M059J (cell line): Measurements from ENCODE around the gene RPS18. TPM values are rescaled to one million over a fixed set of nuclear protein-coding genes. Genes with fewer than 3 reads are reported as not detected.
A peak's percentile ranks its signal among the peaks of the same experiment; 100 is the strongest.

ENCODE experiments used
- DNase-seq: peaks from one replicate; pipeline ENCODE4 v3.0.0-alpha.2; 2012; ENCODE audit warnings: low read depth
- total RNA-seq: library from RNA; depleted of rRNA; stranded (reverse); fragments of >200 nt; shearing (Covaris generic); gene quantifications from 2 replicates; pipeline ENCODE4 v1.2.3, GENCODE V29; 2014

Gene RPS18
- total RNA-seq, 1 experiment from 2014 or later: 2,277 TPM

DNA sequence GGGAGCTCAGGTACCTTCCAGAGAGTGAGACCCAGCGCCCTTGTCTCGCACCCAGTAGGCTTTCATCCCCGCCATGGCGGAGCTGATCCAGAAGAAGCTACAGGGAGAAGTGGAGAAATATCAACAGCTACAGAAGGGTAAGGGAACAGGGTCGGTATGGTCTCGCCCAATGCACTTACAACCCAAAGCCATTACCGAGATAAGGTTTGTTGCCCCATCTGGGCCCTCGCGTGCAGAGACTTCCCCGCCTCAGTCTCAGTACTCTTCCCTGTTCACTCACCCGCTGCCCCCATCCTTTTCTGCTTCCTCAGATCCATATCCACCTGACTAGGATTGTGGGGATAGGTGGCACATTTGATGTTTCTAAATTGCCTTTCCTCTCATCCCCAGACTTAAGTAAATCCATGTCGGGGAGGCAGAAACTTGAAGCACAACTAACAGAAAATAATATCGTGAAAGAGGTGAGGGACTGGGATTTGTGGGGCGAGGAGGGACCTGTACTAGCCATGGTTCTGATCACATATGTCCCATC lies 18.0 kb downstream of the RPS18 start:
- DNase-seq: no peak

- no peak for DNase-seq
These were observed 18.6 kb downstream of the RPS18 start for GRCh38 chr6:33290459-33290858.

DNA sequence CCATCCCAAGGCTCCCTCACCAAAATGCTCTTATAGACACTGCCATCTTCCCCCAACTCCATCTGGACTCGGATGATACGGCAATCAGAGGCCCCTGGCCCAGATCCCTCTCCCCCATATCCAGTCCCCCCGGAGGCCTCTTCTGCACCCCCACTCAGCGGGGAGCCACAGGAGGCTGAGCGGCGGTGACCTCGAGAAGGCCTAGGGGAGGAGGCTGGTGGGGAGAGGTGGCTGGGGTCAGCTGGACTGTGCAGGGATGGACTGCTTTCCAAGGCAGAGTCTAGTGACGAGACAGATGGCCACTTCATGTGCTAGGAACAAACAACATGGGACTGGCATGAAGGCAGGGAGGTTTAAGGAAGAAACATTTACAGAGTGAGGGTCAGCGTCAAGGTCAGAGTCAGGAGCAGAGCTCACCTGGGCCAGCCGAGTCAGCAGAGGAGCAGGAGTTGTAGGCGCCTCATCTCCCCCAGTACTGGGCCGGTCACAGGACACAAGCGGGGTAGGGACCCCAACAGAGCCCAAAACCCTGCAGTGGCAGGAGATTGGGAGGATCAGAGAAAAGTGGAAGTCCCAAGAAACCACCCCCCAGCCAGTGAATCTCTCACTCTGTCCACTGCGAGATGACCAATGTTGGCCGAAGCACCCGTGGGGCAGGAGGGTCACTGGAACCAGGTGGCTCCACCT lies 21.3 kb downstream of the RPS18 start:
- no peak for DNase-seq

DNA sequence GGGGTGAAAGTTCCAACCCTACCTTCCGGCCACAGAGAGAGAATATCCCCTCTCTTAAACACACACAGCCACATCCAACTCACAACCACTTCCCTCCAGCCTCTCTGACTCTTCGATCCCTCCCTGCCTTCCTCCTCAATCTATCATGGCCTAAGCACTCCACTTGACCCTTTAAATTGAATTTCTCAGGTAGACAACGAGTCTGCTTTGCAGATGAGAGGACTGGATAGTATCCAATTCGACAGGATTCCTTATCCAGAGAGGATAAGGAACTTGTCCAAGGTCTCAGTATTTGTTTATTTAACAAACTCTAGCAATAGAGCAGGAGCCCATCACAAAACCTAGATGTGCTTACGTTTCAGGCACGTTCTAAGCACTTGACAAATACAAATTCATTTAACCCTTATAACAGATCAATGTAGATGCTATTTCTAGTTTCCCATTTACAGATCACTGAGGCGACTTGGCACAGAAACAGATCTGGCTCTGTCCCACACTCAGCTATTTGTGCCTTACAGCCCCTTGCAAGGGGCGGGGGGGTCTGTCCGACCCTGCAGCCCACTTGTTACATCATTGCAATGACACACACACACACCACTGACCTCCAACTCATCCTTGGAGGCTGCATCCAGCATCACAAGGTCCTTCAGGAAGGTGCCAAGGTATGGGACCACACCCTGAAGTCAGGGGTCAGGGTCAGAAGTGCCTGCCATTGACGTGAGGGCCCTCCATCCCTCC lies 22.4 kb downstream of the RPS18 start:
- DNase-seq: no peak

- DNase-seq: no peak
These were observed 23.9 kb downstream of the RPS18 start for GRCh38 chr6:33295621-33296369.

DNA sequence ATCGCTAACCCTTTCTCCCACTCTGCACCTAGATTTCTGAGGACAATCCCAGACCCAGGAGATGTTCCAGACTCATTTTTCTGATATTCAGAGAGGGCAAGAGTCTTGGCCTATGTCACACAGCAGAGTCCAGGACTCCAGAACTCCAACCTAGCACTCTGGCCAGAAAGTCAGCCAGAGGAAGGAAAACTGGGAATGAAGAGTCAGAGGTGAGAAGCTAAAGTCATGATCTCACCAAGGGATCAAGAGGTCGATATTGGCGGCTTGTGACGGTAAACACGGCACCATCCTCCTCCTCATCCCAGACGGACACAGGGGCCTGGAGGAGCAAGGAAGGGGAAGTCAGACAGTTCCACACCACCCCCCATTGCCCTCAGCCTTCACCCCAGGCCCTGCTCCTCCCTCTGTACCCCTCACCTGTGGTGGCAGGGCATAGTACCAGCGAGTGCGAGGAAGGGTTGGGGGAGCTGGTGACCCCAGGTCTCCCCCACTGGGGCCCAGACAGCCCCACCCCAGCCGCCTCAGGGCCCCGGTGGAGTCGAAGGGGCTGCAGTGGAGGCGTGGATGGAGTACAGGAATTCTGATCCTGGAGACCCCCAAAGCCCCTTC lies 25.0 kb downstream of the RPS18 start:
- no peak for DNase-seq

DNA sequence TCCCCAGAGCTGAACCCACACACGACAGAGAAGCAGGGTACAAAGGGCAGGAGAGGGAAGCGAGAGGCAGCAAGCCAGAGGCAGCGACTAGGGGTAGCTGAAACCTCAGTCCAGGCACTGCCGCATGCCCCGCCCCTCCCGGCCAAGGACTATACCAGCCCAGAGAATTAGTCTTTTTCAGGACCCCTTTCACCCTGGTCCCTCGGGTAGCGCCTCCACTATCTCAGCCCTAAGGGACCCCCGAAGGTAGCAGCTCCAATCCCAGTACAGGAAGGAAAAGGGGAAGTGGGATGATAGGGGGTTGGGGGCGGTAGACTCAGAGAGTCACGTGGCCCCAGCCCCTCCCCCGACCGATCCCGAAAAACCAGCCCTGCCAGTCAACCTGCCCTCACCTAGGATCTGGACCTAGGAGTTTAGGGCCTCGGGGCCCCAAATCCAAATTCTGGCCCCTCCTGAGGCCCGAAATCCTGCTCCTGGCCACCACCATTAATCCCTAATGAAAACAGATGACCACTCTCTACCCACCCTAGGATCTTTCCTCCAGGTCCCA lies 25.6 kb downstream of the RPS18 start:
- DNase-seq: no peak

- DNase-seq: peak; percentile 98
These were observed 26.3 kb downstream of the RPS18 start for GRCh38 chr6:33297956-33298772.

GRCh38 chr6:33298773-33299236 lies 26.9 kb downstream of the RPS18 start, which contains the start of gene RGL2:
RGL2 (minus strand) TSS chr6:33298942; CDS start chr6:33298610, 332 bp downstream.
- DNase-seq: peak; percentile 86

GRCh38 chr6:33299237-33299944 lies 27.5 kb downstream of the RPS18 start:
- peak; percentile 97 for DNase-seq

GRCh38 chr6:33301877-33302276 lies 30.0 kb downstream of the RPS18 start:
- DNase-seq: no peak

DNA sequence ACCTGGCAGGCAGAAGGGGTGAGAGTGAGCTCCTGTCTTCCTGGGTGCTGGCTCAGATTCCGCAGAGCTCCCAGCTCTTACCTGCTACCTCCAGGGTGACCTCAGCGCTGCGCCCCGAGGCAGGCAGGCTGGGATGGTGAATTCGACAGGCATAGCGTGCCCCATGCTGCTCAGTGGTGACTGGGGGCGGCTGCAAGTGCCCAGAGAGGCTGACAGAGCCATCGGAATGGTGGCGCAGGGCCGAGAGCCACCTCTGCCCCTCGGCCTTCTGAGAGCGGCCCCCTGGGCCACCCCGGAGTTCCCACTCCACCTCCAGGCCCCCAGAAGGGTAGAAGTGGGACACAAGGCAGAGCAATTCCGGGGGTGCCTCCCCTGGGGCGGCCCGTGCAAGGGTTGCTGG lies 32.3 kb downstream of the RPS18 start:
- DNase-seq: no peak

DNA sequence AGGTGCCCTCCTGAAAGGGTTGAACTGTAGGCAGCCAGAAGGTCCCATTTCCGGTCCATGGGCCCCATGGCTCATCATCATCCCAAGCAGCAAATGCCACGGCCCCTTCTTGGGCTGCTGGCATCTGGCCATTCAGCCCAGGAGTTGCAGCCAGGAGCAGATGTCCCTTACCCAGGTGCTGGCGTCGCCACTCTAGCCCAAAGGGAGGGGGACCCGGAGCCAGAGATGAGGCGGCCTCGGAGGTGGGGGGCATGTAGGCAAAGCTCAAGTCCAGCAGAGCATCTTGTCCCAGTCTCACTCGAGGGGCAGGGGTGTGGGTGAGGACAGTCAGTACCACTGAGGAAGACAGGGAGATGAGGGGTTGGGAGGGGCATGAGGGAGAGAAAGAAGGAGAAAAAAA lies 33.2 kb downstream of the RPS18 start:
- no peak for DNase-seq

GRCh38 chr6:33306356-33306755 lies 34.5 kb downstream of the RPS18 start:
- DNase-seq: no peak

GRCh38 chr6:33312361-33313104 lies 40.7 kb downstream of the RPS18 start:
- peak; percentile 93 for DNase-seq

DNA sequence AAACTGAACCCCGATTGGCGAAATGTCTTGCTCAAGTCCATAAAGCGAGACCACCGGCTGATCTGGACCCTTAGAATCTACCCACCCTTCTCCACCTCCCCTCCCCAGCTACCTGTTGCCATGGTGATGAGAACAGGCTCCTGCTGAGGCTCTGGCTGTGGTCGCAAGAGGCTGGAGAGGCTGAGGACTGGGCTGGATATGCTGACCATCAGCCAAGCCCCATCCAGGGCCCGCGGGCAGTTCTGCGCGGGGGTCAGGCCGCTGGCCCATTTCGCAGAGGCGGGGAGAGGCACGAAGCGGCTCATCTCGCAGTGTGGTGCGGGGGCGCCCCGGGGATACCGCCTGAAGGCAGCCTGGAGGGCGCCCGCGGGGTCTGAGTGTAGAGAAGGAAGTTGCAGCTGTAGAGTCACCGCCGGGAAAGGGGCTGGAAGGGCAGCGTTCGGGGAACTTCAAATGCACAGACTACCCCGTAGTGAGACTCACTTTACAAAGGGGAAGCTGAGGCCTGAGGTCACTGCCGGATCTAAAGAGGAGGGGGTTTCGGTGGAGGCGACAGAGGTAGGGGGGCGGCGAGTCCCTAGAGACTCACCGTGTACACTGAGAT lies 41.3 kb downstream of the RPS18 start:
- peak; percentile 58 for DNase-seq

DNA sequence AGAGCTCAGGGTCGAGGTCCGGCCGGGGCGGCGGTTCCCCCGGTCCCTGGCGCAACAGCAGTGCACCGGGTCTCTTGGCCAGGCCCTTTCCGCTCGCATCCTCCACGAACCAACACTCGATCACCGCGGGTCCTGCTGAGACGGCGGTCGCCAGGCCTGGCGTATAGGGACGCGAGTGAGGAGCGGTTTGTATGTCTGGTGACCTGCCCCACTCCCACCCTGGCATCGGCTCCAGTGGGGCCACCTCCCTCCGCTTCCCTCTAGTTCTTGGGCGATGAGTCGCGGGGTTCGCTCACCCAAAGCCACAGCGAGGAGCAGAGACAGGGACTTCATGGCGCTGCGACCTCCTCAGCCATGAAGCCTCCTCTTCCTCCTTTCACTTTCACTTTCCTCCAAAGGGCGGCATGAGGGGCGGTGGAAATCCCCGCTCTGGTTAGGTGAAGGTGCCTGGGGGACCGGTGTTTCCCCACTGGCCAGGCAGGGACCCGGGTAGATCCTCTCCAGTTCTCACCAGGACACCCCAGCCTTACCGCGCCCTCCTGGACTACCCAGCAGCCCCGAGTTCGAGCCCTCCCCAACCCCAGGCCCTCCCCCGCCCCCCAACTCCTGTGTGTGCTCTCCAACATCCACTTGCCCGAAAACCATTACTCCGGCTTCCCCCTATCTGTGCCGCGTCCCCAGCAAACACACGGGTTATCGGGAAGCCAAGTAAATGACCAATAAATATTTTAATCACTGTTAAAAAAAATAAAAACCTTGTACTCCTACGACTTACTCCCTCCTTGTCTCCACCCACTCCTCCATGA lies 42.0 kb downstream of the RPS18 start, which contains the start of gene TAPBP:
TAPBP (minus strand) TSS at position 370 of the 806 bp plus-strand sequence; CDS start at position 333, 37 bp downstream.
- DNase-seq: peak; percentile 85

DNA sequence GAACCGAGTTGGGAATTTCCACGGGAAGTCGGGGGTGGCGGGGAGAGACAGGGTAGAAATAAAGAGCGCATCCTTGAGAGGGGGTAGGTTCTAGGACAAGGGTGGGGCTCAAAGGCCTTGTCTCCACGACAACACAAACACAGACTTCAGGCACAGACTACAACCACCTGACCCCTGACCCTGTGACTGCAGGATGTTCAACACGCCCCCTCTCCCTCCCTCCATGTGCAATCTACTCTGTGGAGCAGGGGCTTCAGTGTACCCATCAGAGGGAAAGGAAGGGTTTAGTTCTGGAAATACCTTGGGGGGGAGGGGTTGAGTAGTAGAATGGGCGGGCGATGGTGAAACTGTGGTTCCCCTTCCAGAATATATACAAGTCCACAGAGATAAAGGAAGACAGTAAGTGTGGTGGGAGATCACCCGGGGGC lies 42.7 kb downstream of the RPS18 start:
- DNase-seq: peak; percentile 94
